GM18907 (cell line): Measurements from ENCODE around the gene MRPL14.

Experiments used
- ATAC-seq: cut with Tn5 transposase; IDR thresholded peaks from one replicate; pipeline ENCODE4 v1.9.1; 2021; ENCODE audit warnings: mild to moderate bottlenecking, moderate library complexity; ENCODE audit not compliant: unreplicated experiment

The MRPL14 gene

DNA sequence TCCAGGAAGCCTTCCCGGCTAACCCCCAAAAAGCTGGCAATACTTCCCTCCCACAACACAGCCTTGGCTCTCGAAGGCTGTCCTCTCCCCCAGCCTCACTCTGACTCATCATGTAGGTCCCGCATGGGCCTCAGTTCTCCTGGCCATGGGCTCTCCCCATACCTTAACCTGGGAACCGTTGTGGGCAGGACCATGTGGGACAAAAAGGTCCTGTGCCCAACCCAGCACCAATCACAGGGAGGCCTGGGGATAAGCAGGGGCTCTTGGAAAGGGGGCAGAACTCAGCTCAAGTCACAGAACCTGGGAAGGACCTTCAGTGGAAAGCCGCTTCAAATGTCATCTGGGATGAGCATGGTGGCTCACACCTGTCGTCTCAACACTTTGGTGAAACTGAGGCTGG lies 45.5 kb downstream of the MRPL14 start:
- ATAC-seq = no peak

DNA sequence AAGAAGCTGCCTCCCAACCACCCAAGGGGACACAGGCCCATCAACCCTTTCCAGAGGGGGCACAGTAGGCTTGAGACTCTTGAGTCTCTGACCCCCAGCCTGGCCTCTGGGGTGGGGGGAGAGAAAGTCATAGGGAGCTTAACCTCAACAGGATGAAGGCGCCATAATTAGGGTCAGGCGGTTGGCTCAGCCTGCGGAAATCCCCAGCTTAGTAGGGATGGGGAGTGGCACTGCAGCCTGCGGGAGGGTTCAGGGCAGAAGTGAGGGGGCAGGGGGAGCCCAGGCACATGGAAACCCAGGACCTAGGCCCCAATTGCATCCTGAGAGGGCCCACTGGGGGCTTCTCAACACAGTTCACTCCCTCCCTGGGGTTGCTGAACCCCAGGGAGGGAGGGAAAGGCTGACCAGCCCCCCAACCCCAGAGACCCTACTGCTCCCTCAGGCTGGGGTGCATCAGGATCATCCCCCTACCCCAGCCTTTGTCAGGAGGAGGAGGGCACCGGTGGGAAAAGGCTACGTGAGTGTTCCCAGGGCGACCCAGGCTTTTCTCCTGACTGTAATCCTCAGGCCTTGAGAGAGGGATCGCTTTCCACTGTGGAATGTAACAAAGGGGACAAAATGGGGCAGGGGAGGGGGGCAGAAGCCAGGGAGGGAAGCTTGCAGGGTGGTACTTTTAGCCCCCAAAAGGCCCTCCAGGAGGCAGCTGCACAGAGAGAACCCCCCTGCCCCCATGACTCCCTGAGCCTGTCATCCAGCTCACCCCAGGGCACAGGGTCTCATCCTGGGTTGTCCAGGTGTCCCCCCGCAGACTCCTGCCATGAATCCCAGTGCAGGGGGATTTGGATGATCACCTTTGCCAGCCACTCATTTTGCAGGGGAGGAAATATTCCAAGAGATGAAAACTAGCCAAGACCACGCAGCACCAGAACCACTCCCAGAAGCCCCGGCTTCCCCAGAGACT lies 46.4 kb downstream of the MRPL14 start:
- ATAC-seq = no peak

DNA sequence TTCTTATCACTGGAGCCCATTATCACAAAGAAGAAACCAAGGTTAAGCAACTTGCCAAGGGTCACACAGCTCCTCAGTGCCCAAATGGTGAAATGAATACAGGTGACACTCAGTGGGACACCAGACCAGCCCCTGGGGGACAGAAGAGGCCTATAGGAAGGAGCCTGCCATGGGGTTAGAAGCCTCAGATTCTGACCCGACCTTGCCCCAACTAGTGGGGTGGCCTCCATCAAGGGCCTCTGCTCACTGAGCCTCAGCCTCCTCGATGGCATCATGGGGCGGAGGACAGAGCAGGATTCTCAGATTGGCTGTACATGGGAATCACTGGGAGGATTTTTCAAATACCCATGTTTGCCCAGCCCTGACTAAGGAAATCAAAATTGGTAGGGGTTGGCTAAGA lies 47.6 kb downstream of the MRPL14 start:
- ATAC-seq = no peak

DNA sequence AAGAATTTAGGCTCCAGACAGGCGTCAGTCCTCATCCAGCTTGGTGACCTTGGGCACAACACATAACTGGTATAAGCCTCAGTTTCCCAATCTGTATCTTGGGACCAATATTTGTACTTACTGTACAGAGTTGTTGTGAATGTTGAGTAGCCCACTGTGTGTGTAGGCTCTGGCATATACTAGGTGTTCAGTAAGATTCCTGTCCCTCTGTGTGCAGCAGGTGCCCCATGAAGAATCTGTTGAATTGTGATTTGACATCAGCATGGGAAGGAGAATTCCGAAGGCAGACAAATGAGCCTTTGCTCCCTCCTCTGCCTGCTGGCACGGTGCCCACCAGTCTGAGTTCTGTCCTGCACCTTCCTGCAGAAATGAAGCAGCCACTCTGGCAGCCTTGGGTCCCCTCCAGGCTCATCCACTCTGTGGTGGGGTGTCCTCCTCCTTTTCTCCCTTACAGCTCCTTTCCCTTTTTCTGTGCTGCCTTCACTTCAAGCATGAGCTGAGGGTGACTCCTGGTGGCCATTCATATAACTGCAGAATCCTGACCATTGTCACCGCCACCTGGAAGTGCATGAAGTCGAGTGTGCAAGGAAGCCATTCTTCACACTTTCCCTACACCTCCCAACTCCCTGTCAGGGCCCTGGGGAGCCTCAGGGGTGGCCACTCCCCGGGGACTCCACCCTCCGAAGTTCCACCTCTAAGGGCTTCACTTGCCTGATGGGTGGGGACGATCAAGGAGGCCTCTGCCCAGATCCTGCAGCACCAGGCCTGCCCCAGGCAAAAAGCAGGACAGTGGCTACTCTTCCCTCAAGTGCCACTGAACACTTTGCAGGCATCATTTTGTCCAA lies 48.2 kb downstream of the MRPL14 start:
- ATAC-seq = peak; percentile 36

DNA sequence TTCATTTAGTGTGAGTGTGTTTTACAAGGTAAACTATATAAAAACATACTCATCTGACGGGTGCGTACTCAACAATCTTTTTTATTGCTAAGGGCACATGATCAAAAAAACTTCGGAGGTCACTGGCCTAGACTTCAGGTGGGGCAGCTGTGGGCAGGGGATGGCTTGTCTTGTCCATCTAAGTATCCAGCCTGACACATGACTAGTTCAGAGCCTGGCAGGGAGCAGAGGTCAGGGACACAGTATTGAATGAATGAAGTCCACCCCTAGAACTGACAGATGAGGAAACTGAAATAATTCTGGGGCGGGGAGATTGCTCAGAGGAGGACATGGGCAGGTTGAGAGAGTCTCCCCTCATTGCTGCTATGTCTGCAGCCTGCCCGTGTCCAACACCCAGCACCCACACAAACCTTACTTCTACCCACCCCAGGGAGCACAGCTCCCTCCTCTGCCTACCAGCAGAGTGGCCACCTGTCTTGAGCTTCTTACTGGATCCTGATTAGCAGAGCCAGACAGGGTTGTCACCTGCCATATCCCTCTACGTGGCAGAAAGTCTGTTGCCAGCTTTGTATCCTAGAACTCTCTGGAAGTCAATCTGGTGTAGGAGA lies 48.9 kb downstream of the MRPL14 start:
- ATAC-seq = no peak

DNA sequence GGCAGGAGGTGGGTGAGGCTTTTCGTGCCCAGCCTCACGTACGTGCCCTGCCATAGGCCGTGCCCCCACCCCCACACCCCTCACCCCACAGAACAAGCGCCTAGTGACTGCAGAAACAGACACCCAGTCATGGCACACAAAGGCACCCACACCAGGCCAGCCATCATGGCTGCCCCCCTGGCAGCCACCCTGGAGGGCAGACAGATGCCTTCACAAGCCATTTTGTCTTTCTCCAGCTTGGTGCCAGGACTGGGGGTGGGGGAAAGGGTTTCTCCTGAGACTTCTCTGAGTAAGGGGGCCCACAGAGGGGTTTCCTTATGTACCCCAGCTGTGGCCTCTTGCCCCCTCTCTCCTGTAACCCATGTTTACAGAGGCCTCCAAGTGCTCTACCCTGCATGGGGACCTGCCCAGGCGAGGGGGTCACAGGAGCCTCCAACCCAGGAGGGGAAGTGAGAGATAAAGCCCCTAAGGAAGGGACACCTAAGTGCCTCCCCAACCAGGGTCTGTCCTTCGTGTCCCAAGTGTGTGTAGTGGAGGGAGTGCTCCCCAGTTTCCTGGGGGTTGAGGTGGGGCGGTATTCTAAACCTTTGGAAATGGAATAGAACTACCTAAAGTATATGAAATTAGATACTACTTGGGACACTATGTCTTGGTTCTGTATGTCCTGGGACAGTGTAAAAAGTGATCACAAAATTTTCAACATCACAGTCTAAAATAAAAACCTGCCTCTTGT lies 49.9 kb downstream of the MRPL14 start:
- no peak for ATAC-seq

DNA sequence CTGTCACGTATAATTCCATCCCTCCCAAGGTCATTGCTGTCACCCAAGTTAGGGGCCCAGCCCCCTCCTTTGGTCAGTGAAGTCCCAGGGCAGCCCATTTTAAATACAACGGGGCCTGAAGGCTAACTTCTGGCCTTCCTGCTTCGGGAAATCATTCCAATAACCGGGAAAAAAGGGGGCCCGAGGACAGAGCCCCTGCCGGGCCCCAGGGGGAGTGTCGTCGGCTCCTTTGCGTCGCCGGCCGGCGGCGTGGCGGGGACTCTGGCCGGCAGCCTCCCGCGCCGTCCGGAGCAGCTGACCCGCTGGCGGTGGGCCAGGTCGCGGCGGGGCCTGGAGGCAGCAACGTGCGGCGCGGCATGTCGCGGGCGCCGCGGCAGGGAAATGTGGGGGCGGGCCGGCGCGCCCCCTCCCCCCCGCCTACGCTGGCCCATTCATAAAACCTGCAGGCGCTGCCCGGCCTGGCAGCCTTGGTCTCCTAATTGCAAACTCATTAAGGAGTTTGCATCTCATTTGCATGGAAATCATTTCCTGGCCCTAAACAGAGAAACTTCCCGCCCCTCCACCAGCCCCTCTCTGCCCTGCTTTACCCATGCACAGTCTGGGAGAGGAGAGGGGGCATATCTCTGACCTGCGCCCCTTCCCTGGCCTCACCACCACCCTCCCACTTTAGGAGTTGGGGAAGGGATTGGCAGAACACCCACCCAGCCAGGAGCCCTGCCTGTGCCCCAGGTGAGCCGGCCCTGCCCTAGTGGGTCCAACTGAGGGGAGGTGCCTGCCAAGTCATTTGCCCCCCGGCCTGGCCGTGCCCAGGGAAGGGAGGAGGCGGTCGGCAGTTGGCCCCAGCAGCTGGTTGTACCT lies 50.7 kb downstream of the MRPL14 start:
- ATAC-seq = no peak

DNA sequence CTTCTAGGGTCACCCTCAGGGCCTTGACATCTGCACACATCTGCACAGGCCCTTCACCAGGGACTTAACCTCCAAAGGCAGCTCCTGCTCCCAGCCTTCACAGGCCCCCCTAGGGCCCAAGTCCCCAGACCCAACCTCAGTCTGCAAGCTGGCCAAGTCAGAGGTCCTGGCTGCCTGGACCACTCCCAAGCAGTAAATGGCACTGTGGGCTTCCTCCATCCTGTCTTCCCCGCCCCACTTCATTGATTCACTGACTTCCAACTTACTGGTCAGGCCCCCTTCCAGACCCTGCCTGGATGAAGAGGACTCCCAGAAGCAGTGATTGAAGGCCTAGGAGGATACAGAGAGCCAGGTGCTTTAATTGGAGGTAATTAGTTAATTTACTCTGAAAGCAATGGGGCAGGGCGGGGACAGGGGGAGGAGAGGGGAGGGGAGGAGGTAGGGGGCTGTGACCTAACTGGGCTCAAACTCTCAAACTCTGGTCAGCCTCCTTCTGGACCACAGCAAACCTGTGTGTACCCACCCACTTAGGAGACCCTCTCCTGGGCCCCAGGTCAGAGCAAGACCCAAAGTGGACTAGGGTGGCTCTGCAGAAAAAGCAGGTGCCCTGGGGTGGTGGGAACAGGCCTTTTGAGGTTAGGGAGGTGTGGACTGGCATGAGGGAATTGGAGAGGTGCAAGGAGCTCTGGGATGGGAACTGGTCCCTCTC lies 51.5 kb downstream of the MRPL14 start:
- no peak for ATAC-seq

DNA sequence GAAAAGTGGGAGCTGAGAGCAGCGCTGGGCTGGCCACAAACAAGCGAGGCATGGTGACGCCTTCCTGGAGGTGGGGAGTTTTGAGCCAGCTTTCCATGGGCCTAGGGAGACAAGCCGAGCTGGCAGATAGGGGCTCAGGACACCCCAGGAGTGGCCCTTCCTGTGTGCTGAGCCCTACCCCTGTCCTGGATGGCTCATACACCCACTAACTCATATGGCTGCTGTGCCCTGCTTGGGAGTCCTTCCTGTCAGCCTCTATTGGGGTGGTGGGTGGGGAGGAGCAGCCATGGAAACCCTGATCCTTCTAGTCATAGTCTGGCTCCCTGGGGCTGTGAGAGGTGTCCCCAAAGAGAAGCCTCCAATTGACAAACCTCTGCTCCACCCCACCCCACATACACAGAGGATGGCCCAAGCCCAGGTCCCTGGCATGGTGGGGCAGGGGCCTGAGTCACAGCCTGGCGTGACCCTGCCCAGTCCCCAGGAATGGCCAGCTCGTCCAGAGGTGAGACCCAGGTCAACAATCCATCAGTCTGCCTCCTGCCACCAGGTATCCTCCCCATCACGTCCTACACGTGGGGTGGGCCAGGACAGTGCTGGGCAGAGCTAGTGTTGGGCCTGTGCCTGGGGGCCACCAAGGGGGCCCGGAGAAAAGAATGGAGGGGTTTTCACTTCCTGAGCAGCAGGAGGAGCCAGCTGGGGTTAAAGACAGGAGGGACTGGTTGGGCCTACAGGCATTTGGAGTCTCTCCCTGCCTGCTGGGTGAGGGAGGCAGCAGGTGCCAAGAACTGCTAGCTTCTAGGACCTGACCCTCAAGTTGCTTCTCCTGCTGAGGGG lies 52.2 kb downstream of the MRPL14 start:
- peak; percentile 8 for ATAC-seq

DNA sequence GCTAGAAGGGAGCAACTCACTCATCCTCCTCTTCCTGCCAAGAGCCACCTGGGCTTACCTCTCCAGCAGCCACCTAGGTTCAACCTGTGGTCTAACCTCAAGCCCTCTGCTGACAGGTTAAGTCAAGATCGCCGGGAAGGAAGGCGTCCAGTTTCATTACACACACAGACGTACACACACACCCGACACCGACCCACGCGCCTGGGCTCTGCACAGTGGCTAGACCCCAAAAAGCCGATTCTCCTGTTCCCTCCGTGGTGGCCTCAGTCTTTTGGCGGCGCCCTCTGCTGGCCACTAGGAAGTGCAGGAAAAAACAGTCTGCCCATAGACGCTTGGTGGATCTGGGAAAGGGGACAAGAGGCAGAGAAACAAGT lies 52.8 kb downstream of the MRPL14 start:
- ATAC-seq = peak; percentile 36

DNA sequence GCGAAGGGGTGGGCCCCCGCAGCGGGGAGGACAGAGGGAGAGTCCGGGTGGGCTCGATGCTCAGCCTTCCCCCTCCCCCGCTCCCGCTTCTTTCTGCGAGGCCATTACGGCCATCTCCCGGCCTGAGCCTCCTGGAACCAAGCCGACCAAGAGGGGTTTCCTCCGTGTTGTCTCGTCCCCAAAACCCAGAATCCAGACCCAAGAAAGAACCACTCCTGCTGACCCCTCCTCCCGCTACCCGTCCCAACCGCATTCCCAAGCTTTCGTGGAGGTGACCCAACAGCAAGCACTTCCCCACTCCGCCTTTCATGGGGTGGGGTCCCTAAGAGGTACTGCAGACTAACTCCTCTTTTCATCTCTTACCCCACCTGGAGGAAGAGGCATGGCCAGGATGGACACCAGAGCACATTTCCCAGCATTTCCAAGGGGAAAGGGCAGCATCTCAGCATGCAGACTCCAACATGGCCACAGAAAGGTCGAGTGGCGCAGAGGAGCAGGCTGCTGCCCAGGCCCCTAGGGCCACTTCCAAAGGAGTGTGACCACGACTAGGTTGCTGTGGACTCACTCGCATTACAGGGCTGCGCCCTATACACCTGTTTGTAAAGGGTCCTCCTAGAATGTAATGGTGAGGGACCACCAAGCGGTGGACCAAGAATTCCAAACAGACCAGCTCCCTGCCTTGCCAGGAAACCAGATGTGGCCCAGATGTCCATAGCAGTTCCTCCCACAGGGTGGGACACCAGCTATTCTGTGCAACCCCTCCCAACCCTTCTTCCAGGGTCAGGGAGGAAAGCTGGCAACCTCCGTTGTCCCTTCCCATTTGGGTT lies 53.4 kb downstream of the MRPL14 start:
- peak; percentile 1 for ATAC-seq

DNA sequence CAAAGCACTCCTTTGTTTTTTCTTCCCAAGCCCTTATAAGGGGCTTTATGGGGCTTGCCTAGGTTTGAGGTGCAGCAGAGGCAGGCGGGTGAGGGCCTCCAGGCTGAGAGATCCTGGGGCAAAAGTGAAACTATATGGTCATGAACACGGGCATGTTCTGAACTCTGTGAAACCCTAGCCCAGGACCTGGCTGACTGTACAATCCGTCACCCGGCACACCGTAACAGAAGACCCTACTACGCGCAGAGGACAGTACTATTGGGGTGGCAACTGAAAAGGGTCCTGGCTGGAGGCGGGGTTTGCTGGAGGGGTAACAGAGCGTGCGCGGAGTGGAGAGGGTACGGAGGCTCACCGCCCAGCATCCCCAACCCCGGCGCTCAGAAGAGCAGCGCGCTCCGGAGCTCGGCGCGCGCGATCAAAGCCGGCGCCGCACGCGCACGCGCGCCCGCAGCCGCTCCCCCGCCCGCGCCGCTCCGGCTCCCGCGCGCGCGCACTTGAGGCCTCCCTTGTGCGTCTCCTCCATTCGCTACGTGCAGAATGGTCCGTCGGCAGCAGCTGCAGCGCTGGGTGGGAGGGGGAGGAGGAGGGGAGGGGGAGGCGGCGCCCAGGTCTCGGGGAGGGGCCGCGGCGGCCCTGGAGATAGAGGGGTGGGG lies 54.2 kb downstream of the MRPL14 start:
- ATAC-seq = peak; percentile 57

DNA sequence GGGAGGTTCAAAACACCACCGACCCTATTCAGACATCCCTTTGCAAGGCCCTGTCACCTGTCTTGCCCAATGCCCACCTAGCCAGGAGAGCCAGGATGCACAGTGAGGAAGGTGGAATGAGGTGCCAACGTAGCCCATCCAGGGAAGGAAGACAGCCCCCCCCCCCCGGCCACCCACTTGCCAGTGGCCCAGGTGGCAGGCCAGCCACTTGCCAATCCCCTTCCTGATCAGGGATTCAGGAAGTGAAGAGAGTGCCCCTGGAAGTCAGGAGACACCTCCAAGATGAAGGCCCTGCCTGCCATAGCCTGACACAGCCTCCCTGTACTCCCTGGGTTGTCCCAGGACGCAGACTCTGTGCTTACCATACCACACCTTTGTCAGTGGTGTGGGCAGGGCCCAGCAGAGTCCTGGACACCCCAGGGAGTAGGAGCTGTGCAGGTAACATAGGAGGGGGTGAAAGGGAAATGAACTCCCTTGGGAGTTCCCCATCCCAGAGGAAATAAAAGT lies 54.7 kb downstream of the MRPL14 start:
- ATAC-seq = no peak

DNA sequence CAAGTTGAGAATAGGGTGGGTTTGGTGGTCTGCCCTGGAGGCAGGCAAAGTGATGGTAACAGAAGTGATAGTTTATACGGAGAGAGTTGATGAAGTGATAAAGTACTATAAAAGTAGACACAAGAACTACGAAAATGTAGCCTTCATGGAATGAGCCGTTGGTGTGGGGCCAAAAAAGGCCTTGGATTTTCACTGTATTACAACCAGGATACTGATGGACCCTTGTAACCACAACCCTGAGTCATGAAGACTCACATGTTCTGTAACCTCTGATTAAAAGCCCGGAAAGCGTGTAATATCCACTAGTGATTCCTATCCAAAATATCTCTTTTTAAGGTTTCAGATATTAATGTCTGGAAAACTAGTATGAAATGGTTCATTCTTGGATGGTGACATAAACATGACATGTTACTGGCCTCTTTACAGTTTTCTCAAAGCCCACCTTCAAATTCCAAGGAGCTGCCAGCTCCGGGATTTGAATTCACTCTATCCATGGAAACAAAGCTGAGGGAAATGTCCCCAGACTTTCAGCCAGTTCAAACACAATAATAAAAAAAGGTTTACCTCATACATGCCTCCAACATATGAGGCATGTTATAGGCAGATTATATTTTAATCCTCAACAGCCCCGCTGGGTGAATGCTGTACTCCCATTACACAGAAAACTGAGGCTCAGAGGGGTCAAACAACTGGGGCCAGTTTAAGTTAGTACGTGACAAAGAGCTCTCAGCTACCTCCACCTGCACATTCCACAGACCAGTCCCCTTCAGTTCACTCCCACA lies 55.4 kb downstream of the MRPL14 start:
- ATAC-seq = no peak

DNA sequence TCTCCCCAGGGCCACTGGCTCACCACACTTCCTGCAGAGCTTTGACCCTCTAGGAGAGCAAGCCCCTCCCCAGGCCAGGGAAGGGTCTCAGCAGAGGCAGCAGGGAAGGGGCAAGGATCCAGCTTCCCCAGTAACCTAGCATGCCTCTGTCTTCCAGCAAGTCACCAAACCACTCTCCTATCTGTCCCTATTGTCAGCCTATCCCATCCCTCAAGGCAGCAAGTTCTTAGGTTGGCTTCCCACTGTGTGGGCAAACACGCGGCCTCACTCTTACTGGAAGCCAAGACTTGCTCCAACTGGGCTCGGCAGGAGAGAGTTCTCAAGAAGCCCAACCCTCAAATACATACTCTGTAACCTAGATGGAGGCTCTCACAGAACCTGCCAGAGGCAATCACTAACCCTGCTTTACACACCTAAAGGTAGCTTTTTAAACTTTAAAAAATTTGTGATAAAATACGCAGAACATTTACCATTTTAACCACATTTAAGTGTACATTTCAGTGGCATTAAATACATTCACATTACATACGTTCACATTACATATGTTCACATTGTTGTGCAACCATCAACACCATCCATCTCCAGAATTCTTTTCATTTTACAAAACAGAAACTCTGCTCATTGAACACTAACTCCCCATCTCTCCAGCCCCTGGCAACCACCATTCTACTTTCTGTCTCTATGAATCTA lies 58.5 kb downstream of the MRPL14 start:
- no peak for ATAC-seq
